NCI-H2196 treated with DMSO at 0.1 percent for 48 hours (cell line): ENCODE measurements around the gene DNAH14.

ENCODE experiments used
- DNase-seq: peaks from one replicate; lab custom pipeline; 2025; ENCODE audit not compliant: unreplicated experiment; lab: John Stamatoyannopoulos, UW

Gene DNAH14

DNA sequence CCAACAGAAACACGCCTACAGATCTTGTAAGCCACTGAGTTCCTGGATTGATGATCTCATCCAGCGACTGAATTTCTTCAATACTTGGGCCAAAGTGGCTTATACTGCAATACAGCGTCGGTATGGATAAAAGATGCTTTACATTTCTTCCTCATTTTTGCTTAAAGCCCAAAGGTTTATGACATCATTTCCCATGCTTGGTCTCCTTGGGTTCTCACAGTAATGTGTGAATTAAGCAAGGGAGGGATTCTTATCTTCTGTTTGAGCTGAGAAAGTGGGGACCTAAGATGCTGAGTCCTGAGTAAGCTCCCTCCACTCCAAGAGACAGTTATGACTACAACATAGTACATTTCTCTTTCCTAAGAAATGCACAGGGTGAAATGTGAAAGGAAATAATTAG lies 458.9 kb downstream of the DNAH14 start:
- no peak for DNase-seq

DNA sequence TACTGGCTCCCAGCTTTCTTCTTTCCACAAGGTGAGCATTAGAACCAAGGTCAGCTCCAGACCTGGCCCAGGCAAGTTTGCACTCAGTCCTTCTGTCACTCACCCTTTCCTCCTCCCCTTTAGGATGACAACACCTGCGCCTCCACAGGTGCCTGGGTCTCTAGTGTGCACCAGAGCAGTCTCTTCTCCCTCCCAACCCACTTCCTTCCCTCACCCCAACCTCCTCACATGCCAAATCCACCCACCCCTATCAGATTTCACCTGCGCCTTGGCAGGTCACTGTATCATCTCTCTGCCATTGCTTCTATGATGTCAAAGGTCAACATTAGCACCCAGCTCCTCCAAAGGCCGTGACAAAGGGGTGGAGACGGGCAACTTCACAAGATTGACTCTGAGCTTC lies 460.4 kb downstream of the DNAH14 start:
- no peak for DNase-seq

- no peak for DNase-seq
Measured at GRCh38 chr1:225396357-225396756, 466.9 kb downstream of the DNAH14 start.

GRCh38 chr1:225400968-225401367 lies 471.5 kb downstream of the DNAH14 start:
- no peak for DNase-seq

- no peak for DNase-seq
Measured at GRCh38 chr1:225406976-225407725, 477.7 kb downstream of the DNAH14 start.

DNA sequence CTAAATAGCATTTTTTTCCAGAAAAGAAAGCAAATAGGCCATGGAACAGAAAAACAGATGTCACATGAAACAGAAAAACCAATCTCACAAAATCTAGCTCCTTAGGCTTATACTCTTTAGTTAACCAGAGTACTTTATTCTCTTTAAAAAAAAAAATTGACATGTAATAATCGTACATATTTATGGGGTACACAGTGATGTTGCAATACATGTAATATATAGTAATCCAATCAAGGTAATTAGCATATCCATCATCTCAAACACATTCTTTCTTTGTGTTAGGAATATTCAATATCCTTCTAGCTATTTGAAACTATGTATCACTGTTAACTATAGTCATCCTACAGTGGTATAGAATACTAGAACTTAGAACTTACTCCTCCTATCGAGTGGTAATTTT lies 478.3 kb downstream of the DNAH14 start:
- no peak for DNase-seq

DNA sequence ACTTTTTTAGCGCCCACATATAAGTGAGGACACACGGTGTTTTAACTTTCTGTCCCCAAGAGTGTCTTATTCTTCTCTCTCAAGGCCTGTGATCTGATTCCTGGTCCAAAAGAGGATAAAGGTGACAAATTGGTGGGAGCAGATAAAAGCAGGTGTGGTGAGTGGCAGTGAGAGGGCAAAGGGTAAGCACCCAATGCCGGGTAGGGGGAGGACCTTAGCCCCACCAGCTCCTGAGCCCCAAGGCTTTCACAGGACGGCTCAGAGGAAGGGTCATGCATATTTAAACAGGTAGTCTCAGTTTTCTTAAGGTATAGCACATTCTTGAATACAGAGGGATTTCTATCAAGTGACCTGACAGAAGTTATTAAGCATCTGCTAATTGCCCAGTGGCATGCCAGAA lies 478.8 kb downstream of the DNAH14 start:
- DNase-seq = no peak

DNA sequence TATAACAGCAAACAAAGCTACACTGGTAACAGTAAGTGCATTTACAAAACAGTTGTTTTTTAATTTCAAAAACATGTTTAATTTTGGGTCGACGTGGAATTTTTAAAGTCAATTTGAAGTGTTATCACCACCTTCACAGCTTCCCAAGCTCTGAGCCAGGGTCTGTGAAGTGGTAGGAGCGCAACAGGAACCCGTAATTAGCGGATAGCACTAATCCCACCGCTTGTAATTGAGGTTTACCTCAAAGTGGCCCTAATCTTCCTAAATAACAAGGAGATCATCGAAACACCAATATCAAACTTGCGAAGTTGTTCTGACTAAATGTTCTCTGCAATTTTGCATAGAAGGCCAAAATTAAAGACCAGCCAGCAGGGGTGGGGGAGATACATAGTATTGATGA lies 479.6 kb downstream of the DNAH14 start:
- no peak for DNase-seq

GRCh38 chr1:225410036-225410435 lies 480.6 kb downstream of the DNAH14 start:
- no peak for DNase-seq

- DNase-seq = no peak
Measured at GRCh38 chr1:225412321-225412720, 482.8 kb downstream of the DNAH14 start.

DNA sequence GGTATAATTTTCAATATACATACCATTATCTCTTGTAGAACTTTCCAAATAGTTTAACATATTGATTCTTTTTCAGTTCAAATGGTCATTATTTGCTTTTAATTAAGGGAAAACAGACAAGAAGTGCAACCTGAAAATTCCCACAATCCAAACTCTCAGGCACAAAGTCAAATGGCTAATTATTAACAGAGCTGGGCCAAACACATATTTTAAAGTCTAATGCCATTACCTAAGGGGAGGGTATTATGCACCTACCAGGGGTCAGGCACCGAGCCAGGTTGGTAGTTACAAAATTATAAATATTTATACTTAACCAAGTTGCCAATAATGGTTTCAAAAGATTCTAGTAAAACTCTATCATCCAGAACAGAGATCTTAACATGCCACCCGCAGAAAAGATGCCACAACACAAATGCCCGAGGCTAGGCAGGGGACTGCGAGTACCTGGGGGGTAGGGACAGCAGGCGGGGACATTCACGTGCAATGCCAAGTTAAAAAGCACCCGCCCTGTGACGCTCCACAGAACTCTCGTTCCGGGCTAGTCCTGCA lies 483.4 kb downstream of the DNAH14 start:
- DNase-seq = no peak

DNA sequence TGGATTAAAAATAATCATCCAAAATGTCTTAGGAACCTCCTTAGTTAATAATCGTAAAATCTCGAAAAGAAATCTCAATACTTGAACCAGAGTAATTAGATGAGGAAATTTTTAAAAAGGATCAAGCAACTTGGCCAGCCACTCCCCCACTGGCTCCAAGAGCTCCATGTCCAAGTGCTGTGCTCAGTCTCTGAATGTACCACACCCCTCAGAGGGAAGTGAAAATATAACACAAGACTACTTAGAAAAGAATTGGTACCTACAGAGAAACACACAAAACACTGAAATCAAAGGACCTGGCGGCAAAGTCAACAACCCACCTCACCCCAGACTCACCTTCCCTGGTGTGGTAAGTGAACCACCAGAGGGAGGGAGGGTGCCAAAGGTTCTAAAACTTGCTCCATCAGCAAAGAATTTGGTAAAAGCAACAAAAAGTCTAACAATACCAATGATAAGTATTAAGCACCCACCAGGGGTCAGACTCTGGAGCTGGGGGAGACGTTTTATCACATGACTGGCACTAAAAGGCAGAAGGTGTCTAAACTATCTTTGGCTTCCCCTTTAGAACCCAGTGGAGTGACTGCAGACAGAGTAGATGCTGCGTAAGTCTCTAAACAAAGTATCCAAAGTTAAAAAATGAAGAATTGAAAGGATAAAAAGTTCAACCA lies 484.4 kb downstream of the DNAH14 start:
- DNase-seq = no peak

GRCh38 chr1:225415307-225415706 lies 485.8 kb downstream of the DNAH14 start:
- DNase-seq = no peak

- DNase-seq = no peak
Measured at GRCh38 chr1:225415967-225416745, 486.7 kb downstream of the DNAH14 start.

DNA sequence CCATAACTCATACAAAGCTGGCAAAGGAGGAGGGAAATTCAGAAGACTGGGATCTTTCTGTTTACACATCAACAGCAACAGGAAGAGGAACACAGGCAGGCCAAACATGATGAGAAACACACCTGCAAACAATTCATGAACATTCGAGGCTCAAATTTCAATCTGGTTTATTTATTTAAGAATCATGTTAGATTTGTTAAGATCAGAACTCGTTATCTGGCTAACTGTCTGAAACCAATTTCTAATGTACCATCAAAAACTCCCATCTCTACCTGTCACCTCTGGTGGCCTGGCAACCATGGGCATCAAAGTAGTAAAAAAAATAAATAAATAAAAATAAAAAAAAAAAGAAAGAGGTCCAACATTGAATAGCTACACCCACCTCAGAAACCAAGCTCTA lies 488.6 kb downstream of the DNAH14 start:
- DNase-seq = peak; percentile 36

DNA sequence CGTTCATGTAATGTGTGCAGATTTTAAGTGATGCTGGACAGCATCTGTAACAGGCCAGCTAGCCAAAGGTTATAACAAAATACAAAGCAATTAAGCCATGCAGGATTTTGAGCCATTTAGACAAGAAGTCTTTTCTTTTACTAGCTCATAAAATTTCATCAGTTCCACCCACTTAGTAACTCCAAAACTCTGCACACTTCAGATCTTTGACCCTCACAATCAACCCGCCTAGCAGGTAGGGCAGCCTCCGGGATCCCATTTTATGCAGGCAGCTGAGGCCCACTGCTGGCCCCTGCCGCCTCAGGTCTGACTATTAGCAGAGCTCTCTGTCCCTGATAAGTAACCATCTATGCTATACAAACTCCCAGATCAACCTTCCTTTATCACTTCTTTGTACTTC lies 489.1 kb downstream of the DNAH14 start:
- DNase-seq = no peak

GRCh38 chr1:225422031-225422605 lies 492.6 kb downstream of the DNAH14 start:
- no peak for DNase-seq

- DNase-seq = no peak
Measured at GRCh38 chr1:225422795-225423517, 493.5 kb downstream of the DNAH14 start.

DNA sequence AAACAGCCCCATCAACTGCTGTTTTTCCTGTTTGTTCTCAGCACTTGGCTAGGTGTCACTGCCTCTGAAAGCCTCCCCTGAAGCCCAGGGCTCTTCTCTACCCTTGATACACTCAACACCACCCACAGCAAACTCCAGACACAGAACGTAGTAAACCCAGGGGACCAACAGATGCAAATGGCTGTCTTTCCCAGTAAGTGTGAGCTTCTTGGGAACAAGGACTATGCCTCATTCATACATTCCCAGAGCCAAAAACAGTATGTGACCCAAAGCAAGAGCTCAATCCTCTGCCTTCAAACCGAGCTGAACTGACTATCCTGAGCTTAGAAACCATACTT lies 494.0 kb downstream of the DNAH14 start:
- DNase-seq = no peak

GRCh38 chr1:225424562-225425200 lies 495.2 kb downstream of the DNAH14 start:
- no peak for DNase-seq
